ENCODE data around the gene GNAI1.

- TF ChIP-seq CTCF (IDR thresholded peaks at IDR 0.05; ENCODE audit: low read depth, low read length, missing input control) (no peak), MAX (IDR thresholded peaks at IDR 0.05) (no peak), ZBTB33 (IDR thresholded peaks at IDR 0.05) (no peak), GABPA (IDR thresholded peaks at IDR 0.05 in 1 of 2, conservative IDR thresholded peaks at IDR 0.05 in 1 of 2) (no peak), YY1 (IDR thresholded peaks at IDR 0.05) (no peak), RAD21 (IDR thresholded peaks at IDR 0.05) (peak; percentile 68 to 70)
These were observed 1.1 kb upstream of the GNAI1 start for GRCh38 chr7:80133361-80134114.
